ENCODE data around the gene CCDC85A.

Gene CCDC85A

DNA sequence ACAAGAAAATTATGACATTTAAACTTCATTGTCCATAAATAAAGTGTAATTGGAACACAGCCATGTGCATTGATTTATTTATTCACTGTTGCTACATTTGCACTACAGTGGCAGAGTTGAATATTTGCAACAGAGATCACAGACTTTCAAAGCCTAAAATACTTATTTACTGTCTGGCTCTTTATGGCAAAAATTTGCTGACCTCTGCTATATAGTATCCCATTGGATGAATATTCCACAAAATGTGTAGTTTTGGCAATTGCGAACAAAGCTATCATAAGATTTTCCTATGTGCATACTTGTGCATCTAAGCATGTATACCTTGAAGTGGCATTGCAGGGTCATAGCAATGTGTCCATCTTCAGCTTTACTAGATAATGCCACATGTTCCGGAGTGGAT lies 32.1 kb downstream of the CCDC85A start:
- no peak overlapping the region for H3K9ac ChIP-seq (ENCODE audit: low read depth, low read length)
- no peaks in the 10 kb centered on the region for H3K36me3 ChIP-seq (ENCODE audit: control insufficient read depth, insufficient read depth, low read length)
- H3K4me3 ChIP-seq (ENCODE audit: low read depth, low read length) = no peak overlapping the region
- H3K27ac ChIP-seq (ENCODE audit: low read depth, low read length) = no peak overlapping the region
- no peaks in the 10 kb centered on the region for H3K9me3 ChIP-seq (ENCODE audit: control insufficient read depth, insufficient read depth, low read length)
- H3K4me1 ChIP-seq (ENCODE audit: control insufficient read depth, insufficient read depth, low read length) = no peaks in the 10 kb centered on the region
- no peaks in the 10 kb centered on the region for H3K27me3 ChIP-seq (ENCODE audit: control insufficient read depth, insufficient read depth, low read length)

DNA sequence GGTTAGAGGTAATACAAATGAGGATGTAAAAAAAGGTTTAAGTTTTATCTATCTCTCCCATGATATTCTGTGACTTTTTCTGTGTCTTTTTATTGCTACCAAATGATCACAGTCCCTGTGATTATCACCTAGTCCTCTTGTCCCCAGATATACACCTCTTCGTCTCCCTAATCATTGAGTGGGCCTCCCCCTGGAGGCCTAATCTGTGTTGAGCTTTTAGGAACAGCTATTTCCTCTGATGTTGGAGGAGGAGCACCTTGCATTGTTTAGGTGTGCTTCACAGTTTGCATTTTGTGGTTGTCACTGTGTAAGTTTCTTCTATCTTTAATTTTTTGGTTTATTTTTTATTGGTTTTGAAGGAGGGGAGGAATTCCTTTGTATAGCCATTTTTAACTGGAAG lies 33.3 kb downstream of the CCDC85A start:
- Histone ChIP-seq H3K36me3 (ENCODE audit: control insufficient read depth, insufficient read depth, low read length) (no peaks in the 10 kb centered on the region), H3K9ac (ENCODE audit: low read depth, low read length) (no peak overlapping the region), H3K4me3 (ENCODE audit: low read depth, low read length) (no peak overlapping the region), H3K9me3 (ENCODE audit: control insufficient read depth, insufficient read depth, low read length) (no peaks in the 10 kb centered on the region), H3K27ac (ENCODE audit: low read depth, low read length) (no peak overlapping the region), H3K4me1 (ENCODE audit: control insufficient read depth, insufficient read depth, low read length) (no peaks in the 10 kb centered on the region), H3K27me3 (ENCODE audit: control insufficient read depth, insufficient read depth, low read length) (no peaks in the 10 kb centered on the region)

DNA sequence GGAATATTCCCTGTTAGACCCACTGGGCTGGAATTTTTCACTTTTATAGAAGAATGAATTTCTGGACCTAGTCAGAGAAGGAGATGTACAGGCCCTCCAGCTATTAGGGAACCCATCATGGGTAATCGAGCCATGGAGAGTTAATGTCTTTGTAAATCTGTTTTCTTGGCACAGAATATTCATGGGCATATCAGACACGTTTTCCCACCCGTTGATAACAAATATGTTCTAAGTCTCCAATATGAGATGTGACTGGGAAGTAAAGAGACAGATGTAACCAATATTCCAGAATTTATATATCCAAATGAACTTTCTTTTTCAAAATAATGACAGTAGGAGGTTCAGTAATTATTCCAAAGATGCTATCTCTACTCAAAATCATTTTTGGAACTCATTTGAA lies 38.7 kb downstream of the CCDC85A start:
- Histone ChIP-seq H3K4me1 (ENCODE audit: control insufficient read depth, insufficient read depth, low read length) (no peaks in the 10 kb centered on the region), H3K27ac (ENCODE audit: low read depth, low read length) (no peak overlapping the region), H3K9ac (ENCODE audit: low read depth, low read length) (no peak overlapping the region), H3K27me3 (ENCODE audit: control insufficient read depth, insufficient read depth, low read length) (no peaks in the 10 kb centered on the region), H3K4me3 (ENCODE audit: low read depth, low read length) (no peak overlapping the region), H3K9me3 (ENCODE audit: control insufficient read depth, insufficient read depth, low read length) (no peaks in the 10 kb centered on the region), H3K36me3 (ENCODE audit: control insufficient read depth, insufficient read depth, low read length) (no peaks in the 10 kb centered on the region)

DNA sequence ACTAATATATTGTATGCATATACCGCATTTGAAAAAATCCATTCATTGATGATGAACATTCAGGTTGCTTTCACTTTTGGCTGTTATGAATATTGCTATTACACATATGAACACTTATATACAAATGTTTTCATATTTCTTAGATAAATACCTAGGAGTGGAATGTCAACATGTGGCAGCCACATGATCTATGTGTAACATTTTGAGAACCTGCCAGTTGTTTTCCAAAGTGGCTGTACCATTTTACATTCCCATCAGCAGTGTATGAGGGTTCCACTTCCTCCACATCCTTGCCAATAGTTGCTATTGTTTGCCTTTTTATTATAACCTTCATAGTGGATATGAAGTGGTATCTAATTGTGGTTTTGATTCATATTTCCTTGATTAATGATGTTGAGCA lies 40.5 kb downstream of the CCDC85A start:
- no peaks in the 10 kb centered on the region for H3K4me1 ChIP-seq (ENCODE audit: control insufficient read depth, insufficient read depth, low read length)
- no peaks in the 10 kb centered on the region for H3K36me3 ChIP-seq (ENCODE audit: control insufficient read depth, insufficient read depth, low read length)
- no peaks in the 10 kb centered on the region for H3K9me3 ChIP-seq (ENCODE audit: control insufficient read depth, insufficient read depth, low read length)
- no peak overlapping the region for H3K9ac ChIP-seq (ENCODE audit: low read depth, low read length)
- H3K27ac ChIP-seq (ENCODE audit: low read depth, low read length) = no peak overlapping the region
- H3K27me3 ChIP-seq (ENCODE audit: control insufficient read depth, insufficient read depth, low read length) = no peaks in the 10 kb centered on the region
- no peak overlapping the region for H3K4me3 ChIP-seq (ENCODE audit: low read depth, low read length)

DNA sequence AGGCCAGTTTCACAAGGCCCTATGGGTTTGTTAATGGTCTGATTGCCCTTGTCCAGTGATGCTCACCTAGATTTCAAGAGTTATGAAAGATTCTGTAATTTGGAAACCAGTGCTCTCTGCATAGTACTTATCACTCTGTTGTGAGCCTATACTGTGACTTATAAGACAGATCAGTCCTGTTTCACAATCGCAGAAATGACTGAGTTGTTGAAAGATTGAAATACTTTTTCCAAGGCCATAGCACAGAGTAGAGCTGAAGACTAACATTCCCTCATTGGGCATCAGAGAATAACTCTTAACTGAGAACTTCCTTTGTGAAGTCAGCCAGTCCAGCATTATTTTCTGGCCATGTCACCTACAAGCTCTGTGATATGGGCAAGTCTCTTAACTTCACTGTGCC lies 44.0 kb downstream of the CCDC85A start:
- Histone ChIP-seq H3K4me1 (ENCODE audit: control insufficient read depth, insufficient read depth, low read length) (peaks cover 5% of the 10 kb centered on the region; the same call in 1 of the 2 replicates), H3K36me3 (ENCODE audit: control insufficient read depth, insufficient read depth, low read length) (no peaks in the 10 kb centered on the region), H3K9me3 (ENCODE audit: control insufficient read depth, insufficient read depth, low read length) (no peaks in the 10 kb centered on the region), H3K4me3 (ENCODE audit: low read depth, low read length) (no peak overlapping the region), H3K27ac (ENCODE audit: low read depth, low read length) (no peak overlapping the region), H3K9ac (ENCODE audit: low read depth, low read length) (no peak overlapping the region), H3K27me3 (ENCODE audit: control insufficient read depth, insufficient read depth, low read length) (no peaks in the 10 kb centered on the region)

DNA sequence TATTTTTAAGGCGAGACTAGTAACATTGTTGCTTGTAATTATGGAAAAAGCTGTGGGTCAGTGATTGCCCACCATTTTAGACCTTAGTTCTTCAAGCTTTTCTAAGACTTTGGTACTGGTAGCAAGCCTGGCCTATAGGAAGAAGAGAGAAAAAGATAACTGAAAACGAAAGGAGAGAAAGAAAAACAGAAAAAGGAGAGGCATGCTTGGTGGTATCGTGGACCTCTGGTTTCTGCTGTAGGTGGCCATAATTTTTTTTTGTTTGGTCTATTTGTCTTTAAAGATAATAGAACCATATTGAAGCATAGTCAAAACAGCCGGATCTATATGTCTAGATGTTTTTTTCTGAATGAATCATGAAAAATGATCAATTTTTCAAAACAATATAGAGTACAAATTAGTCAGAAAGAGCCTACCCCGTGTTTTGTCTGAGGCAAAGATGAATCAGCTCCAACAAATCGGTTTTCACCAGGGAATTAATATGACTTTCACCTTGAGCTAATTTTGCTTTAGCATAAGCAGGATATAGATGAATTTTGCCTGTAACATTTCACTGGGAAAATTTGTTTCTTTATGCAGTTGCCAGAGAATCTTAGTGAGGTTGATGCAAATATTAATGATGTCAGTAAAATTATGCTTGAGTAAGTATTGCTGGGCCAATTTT lies 45.7 kb downstream of the CCDC85A start:
- no peak overlapping the region for H3K4me3 ChIP-seq (ENCODE audit: low read depth, low read length)
- H3K4me1 ChIP-seq (ENCODE audit: control insufficient read depth, insufficient read depth, low read length) = peaks cover 10% of the 10 kb centered on the region
- no peaks in the 10 kb centered on the region for H3K9me3 ChIP-seq (ENCODE audit: control insufficient read depth, insufficient read depth, low read length)
- no peaks in the 10 kb centered on the region for H3K27me3 ChIP-seq (ENCODE audit: control insufficient read depth, insufficient read depth, low read length)
- H3K27ac ChIP-seq (ENCODE audit: low read depth, low read length) = no peak overlapping the region
- no peaks in the 10 kb centered on the region for H3K36me3 ChIP-seq (ENCODE audit: control insufficient read depth, insufficient read depth, low read length)
- H3K9ac ChIP-seq (ENCODE audit: low read depth, low read length) = no peak overlapping the region

DNA sequence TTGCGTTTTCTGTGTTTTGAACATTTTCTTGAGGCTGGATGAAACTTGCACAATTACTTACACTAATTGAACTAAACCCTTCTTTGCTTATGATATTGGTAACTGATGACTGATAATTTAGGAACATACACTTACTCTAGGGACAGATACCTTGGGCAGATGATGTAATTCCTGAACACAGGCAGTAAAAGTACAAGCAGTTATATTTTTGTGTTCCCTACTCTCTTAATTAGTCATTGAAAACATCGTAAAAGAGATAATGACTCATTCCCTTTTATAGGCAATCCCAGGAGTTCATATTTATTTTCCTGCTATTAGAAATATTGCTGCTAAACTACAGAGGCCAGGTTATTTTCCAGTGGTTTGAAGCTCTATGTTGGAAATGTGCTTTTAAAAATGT lies 46.4 kb downstream of the CCDC85A start:
- peaks cover 10% of the 10 kb centered on the region for H3K4me1 ChIP-seq (ENCODE audit: control insufficient read depth, insufficient read depth, low read length)
- H3K27ac ChIP-seq (ENCODE audit: low read depth, low read length) = no peak overlapping the region
- H3K27me3 ChIP-seq (ENCODE audit: control insufficient read depth, insufficient read depth, low read length) = no peaks in the 10 kb centered on the region
- no peaks in the 10 kb centered on the region for H3K9me3 ChIP-seq (ENCODE audit: control insufficient read depth, insufficient read depth, low read length)
- no peak overlapping the region for H3K9ac ChIP-seq (ENCODE audit: low read depth, low read length)
- no peaks in the 10 kb centered on the region for H3K36me3 ChIP-seq (ENCODE audit: control insufficient read depth, insufficient read depth, low read length)
- no peak overlapping the region for H3K4me3 ChIP-seq (ENCODE audit: low read depth, low read length)

DNA sequence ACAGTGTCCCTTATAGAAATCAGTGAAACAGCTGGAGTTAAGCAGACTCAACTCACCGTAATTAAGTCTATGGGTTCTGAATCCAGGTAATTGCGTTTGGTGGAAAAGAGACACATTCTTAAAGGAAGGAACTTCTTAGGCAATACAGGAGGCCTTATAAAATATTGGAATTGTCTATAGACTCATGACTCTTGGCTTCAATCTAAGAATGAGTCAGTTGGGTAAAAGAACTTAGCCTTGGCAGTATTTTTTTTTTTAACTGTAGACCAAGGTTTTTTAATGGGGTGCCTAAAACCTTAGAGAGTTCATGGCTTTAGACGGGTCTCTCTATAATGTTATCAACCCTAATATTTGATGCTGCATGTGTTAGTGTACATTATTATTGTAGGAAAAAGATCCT lies 47.6 kb downstream of the CCDC85A start:
- Histone ChIP-seq H3K27me3 (ENCODE audit: control insufficient read depth, insufficient read depth, low read length) (no peaks in the 10 kb centered on the region), H3K9me3 (ENCODE audit: control insufficient read depth, insufficient read depth, low read length) (no peaks in the 10 kb centered on the region), H3K36me3 (ENCODE audit: control insufficient read depth, insufficient read depth, low read length) (no peaks in the 10 kb centered on the region), H3K4me3 (ENCODE audit: low read depth, low read length) (no peak overlapping the region), H3K4me1 (ENCODE audit: control insufficient read depth, insufficient read depth, low read length) (peaks cover 10% of the 10 kb centered on the region), H3K27ac (ENCODE audit: low read depth, low read length) (no peak overlapping the region), H3K9ac (ENCODE audit: low read depth, low read length) (no peak overlapping the region)

DNA sequence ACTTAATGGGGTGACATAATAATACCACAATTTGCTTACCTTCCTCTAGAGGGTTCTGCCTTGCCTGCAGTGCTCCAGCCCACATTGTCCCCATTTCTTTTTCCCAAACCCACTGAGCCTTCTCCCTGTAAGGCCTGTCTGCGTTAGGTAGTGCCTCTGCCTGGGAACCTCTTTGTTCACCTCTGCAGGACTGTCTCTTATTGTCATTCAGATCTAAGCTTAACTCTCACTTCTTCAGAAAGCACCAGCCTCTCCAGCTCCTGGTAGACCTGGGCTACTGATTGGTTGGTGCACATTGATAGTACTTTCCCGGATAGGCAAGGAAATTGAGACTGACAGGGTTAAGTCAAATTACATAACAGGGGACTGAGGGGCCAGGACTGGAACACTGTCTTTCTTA lies 49.1 kb downstream of the CCDC85A start:
- Histone ChIP-seq H3K36me3 (ENCODE audit: control insufficient read depth, insufficient read depth, low read length) (no peaks in the 10 kb centered on the region), H3K27ac (ENCODE audit: low read depth, low read length) (no peak overlapping the region), H3K9ac (ENCODE audit: low read depth, low read length) (no peak overlapping the region), H3K9me3 (ENCODE audit: control insufficient read depth, insufficient read depth, low read length) (no peaks in the 10 kb centered on the region), H3K4me3 (ENCODE audit: low read depth, low read length) (no peak overlapping the region), H3K27me3 (ENCODE audit: control insufficient read depth, insufficient read depth, low read length) (no peaks in the 10 kb centered on the region), H3K4me1 (ENCODE audit: control insufficient read depth, insufficient read depth, low read length) (peaks cover 10% of the 10 kb centered on the region)

DNA sequence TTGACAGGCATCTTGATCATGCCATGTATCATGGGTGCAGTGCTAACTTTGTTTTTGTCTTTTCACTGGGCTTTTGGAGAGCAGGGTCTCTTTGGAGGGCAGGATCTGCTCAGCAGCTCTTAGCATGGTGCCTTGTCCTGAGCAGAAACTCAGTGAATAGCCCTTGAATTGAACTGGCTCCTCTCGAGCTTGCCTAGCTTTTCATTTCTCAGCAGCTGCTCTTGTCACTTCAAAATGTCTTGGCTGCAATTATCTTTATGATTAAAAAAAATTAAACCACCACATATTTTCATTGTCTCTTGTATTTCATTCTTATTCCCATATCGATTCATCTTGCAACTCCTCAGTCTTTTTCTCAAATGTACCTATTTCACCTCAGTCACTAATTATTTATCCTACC lies 50.5 kb downstream of the CCDC85A start:
- H3K9me3 ChIP-seq (ENCODE audit: control insufficient read depth, insufficient read depth, low read length) = no peaks in the 10 kb centered on the region
- H3K4me3 ChIP-seq (ENCODE audit: low read depth, low read length) = no peak overlapping the region
- no peak overlapping the region for H3K9ac ChIP-seq (ENCODE audit: low read depth, low read length)
- peaks cover 10% of the 10 kb centered on the region for H3K4me1 ChIP-seq (ENCODE audit: control insufficient read depth, insufficient read depth, low read length)
- H3K27me3 ChIP-seq (ENCODE audit: control insufficient read depth, insufficient read depth, low read length) = no peaks in the 10 kb centered on the region
- H3K36me3 ChIP-seq (ENCODE audit: control insufficient read depth, insufficient read depth, low read length) = no peaks in the 10 kb centered on the region
- no peak overlapping the region for H3K27ac ChIP-seq (ENCODE audit: low read depth, low read length)

DNA sequence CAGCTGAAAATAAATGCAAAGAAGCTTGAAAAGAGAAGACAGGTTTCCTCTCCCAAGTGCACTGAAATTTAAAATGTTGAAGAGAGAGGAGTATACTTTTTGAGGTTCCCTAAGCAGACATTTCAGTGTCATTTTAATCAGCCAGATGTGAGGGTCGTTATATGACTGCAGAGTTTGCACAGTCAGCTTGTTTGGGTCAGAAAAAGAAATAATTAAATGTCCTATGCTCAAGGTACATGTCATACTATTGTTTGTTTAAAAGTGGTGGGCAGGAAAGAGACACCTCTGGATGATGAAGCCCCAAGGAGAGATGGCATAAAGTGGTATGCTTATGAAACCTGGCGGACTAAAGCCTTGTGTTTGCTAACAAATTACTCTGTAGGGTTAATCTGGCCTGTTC lies 55.2 kb downstream of the CCDC85A start:
- H3K27me3 ChIP-seq (ENCODE audit: control insufficient read depth, insufficient read depth, low read length) = no peaks in the 10 kb centered on the region
- H3K36me3 ChIP-seq (ENCODE audit: control insufficient read depth, insufficient read depth, low read length) = no peaks in the 10 kb centered on the region
- no peak overlapping the region for H3K27ac ChIP-seq (ENCODE audit: low read depth, low read length)
- H3K4me3 ChIP-seq (ENCODE audit: low read depth, low read length) = no peak overlapping the region
- no peak overlapping the region for H3K9ac ChIP-seq (ENCODE audit: low read depth, low read length)
- H3K9me3 ChIP-seq (ENCODE audit: control insufficient read depth, insufficient read depth, low read length) = no peaks in the 10 kb centered on the region
- no peaks in the 10 kb centered on the region; the same call in 1 of the 2 replicates for H3K4me1 ChIP-seq (ENCODE audit: control insufficient read depth, insufficient read depth, low read length)

DNA sequence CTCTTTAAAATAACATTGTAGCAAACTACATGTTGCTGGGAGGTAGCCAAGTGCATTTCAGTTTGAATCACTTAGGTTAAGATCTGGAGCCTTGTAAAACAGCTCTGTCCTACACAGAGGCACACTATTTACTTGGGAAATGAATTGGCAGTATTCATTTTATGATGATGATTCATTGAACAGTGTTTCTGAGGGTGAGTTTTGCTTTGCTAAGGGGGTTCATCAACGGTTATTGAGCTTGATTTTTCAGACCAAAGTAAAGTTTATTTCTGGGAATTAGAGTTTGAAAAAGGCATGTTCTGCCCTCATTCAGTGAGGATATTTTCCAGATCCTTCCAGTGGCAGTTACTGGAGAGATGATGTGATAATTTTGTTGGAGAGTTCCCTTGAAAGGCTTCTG lies 55.6 kb downstream of the CCDC85A start:
- no peaks in the 10 kb centered on the region for H3K27me3 ChIP-seq (ENCODE audit: control insufficient read depth, insufficient read depth, low read length)
- no peak overlapping the region for H3K4me3 ChIP-seq (ENCODE audit: low read depth, low read length)
- no peak overlapping the region for H3K9ac ChIP-seq (ENCODE audit: low read depth, low read length)
- H3K9me3 ChIP-seq (ENCODE audit: control insufficient read depth, insufficient read depth, low read length) = no peaks in the 10 kb centered on the region
- no peak overlapping the region for H3K27ac ChIP-seq (ENCODE audit: low read depth, low read length)
- H3K4me1 ChIP-seq (ENCODE audit: control insufficient read depth, insufficient read depth, low read length) = no peaks in the 10 kb centered on the region; the same call in 1 of the 2 replicates
- no peaks in the 10 kb centered on the region for H3K36me3 ChIP-seq (ENCODE audit: control insufficient read depth, insufficient read depth, low read length)

All from HUES48 (cell line).